DMS153 (cell line): ENCODE results near the gene PTOV1.

Experiments used
- DNase-seq: peaks from one replicate; lab custom pipeline; 2025; lab: John Stamatoyannopoulos, UW

PTOV1 gene

DNA sequence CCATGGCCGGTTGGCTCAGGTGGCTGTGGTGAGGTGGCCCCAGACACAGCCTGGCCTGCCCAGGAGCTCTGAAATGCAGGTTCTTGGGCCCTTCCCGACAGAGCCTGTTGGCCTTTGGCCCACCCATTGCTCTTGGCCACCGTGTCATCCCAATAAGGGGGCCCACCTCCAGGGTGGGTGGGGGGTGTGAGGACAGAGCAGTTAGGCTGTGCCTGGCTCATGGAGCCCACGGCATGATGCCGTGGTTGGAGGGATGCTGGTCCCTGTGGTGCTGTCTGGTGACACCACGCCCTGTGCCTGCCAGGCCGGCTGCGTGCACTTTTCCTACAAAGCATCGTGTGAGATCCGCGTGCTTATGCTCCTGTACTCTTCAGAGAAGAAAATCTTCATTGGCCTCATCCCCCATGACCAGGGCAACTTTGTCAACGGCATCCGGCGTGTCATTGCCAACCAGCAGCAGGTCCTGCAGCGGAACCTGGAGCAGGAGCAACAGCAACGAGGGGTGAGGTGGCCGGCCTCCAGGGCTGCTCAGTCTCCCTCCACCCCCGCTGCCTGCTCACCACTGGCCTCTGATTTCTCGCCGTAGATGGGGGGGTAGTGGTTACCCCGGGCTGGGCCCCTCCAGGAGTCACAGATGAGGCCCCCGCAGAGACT lies 8.8 kb downstream of the PTOV1 start:
- no peak for DNase-seq

DNA sequence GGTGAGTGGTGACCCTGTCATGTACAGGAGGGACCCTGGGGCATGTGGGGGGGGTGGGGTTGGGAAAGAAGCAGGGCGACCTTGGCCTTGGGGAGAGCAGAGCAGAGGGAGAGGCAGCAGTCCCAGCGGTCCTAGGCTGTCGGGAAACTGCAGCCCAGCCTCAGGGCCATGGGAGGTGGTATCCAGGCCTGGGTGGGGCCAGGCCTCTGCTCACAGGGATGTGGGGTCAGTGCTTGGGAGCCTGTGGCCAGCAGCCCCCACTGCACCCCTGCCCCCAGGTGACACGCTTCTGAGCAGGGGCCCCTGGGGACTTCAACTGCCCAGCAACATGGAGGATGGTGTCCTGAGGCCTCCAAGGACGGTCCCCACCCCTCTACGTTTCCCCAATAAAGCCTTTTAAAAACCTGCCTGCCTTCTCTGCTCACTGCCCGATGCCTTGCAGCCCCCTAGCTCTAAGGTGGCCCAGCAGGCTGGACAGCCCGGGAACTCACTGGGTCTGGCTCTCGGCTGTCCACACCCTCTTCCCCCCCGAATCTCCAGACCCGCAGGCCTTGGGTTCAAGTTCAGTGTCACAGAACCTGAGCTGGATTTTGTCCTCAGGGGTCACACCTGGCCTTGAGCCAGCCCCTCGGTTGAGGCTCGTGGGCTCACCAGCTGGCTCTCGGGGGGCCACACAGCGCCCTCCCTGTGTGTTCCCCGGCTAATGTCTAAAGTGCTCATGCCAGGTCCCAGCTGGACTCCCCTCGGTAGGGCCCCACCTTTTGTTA lies 9.6 kb downstream of the PTOV1 start:
- no peak for DNase-seq

DNA sequence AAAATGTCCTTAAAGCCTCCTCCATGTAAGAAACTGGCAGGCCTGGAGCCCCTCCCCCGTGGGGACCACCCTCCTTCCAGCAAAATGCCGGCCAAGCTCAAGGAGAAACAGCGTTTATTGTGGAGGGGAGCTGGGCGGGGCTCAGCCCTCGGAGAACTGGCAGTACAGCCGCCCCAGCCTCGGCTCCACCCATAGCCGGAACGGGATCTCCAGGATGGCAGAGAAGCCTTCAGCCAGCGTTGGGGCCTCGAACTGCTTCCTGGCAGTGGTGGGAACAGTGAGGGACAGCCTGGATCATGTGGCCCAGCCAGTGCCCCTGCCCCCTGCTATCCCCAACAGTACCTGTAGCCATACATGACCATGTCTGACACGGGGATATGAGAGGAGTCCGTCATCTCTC lies 10.1 kb downstream of the PTOV1 start:
- DNase-seq: no peak

DNA sequence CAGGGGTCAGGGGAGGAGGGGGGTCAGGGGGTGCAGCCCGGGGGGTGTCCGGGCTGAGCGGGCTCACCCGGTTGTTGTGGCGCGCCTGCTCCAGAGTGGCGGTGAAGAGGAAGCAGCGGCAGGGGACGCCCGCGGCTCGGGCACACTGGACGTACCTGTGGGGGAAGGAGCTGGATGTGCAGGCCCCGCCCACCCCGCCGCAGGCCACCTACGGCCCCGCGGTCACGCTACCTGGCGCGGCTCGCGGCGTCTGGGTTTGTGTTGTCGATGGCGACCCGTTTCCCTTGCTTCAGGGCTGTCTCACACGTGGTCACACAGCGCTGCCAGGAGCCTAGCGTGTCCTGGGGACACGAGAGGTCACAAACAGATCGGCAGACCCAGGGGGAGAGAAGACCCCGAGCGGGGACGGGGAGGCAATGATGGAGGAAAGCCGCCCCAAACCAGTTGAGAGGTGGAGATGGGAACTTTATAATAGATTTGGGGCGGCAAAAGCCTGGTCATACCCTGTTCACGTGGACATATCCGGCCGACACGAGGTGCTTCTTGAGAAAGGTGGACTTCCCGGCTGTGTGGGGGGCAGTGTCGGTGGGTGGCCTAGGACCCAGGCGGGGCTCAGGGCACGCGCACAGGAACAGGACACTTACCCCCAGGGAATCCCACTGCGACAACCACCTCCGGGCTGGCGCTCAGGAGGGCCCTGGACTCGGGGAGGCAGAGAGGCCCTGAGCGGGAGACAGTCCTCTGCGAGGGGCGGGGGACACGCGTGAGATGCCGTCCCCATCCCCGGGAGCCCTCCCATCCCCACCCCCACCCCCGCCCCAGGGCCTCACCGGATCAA lies 10.8 kb downstream of the PTOV1 start:
- no peak for DNase-seq

DNA sequence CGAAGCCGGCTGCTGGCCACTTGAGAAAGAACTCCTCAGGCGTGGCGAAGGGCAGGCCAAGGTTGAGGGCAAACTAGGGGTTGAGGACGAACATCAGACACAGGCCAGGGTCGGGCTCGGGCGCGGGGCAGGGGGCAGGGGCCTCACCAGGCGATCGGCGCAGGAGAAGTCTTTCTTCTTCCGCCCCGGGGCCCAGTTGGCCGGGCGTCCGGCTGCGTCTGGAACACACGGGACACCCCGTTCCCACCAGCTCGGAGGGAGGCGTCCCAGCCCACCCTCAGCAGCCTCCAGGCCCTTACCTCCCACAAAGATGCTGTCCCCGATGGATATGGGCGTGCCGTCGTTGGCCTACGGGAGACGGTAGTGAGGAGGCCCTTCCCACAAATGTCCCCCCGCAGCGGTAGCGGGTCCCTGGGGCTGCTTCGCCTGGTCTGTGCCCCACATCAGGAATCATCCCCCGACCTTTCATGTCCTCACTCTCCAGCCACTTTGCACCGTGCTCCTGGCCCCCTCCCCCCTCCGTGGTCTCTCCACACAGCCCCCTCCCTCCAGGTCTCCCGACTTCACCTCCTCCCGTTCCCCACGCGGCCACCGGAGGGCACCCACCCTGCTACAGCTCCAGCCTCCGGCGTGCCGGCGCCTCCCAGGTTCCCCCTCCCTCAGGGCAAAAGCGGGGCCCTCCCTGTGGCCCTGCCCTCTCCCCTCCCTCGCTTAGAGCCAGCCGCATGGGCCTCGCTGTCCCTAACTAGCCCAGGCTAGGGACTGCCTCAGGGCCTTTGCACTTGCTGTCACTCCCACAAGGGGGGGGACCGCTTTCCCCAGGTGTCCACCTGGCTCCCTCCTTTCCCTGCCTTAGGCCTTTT lies 11.7 kb downstream of the PTOV1 start:
- no peak for DNase-seq

DNA sequence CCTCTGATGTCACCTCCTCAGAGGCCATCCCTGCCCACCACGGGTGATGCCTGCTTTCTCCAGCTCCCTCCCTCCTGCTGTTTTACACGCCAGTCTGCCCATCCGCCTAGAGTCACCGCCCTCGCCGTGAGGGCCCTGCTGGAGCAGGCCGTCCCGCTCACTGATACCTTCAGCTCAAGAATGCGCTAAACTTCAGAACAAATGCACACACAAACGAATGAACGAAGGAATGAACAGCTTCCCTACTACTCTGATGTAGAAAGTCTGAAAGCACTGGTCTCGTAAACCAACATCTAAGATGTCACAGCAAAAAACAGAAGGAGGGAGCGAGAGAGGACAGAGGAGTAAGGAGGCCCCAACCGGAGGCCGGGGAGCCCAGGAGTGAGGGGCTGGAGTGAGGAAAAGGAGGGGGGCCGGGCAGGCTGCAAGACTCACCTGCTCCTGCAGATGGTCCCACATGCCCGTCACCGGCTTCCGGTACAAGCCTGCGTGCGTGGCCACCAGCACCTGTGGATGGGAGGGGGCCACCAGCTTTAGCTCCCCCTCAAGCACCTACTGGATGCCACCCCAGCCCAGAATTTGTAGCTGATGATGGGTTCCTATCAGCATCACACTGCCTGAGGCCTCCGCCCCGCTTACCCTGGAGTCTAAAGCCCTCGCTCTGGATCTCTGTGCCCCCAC lies 12.4 kb downstream of the PTOV1 start:
- no peak for DNase-seq

DNA sequence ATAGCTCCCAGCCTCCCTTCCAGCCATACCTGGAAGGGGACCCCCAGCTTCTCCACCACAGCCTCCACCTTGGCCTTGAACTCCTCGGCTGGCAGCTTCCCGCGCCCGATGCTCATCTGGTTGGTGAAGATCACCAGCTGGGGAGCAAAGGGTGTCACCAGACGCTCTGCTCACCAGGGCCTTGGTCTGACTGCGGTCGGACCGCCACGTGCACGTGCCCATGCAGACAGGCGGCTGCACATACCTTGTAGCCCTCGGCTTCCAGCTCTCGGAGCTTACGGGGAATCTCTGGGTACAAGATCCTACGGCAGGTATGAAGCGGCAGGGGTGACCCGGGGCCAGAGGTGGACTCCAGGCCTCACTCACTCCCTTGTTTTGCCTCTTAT lies 13.0 kb downstream of the PTOV1 start:
- DNase-seq: no peak

DNA sequence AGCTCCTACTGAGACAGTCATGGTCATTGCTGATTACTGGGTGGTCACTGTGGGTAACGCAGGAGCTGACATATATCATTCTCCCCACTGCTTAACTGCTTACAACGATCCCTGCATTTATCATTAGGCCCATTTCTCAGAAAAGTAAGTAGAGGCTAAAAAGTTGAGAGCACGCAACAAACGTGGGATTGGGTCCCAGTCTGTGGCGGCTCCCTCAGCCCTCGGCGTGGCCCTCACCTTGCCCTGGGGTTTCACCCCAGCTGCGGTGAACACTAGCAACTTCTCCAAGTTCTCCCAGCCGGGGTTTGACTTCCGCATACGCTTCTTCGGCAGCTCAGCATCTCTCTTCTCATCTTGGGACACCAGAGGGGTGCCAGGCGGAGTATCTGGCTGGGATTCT lies 13.9 kb downstream of the PTOV1 start:
- DNase-seq: no peak

DNA sequence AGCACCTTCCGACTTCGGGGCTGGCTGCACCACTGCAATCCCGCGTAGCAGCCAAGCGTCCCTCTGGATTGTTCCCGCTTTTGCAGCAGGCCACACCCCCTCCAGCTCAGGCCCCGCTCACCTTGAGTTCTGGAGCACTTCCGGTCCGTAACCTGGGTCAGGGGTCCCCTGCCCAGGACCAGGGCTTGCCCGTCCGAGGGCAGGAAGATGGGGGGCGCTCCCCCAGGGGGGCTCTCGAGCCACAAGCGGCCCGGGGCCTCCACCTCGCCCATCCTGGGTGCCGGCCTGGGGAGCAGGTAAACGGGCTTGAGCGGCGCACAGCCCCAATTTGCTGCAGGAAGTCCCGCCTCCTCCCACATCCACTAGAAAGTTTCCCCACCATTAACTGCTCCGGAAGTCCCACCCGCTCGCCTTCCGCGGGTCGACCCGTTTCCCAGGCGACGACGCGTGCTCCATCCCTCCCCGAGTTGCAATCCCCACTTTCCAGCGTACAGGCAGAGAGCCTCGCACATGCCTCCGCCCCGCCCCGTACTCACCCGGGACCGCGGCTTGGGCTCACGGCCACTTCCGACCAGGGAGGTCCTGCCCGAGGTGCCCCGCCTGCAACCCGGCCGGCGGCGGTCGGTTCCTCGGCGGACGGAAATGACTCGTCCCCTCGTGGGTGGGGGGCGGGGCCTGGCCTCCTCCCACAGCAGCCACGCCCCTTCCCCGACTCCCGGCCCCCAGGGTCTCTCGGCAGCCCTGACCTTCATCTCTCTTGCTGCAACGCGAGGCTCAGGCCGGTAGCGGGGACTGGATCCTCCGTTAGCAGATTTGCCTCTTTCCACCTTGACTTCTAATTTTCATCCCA lies 16.2 kb downstream of the PTOV1 start, which contains the start of gene PNKP:
TSS of gene PNKP (minus strand) at position 644 of the 850 bp plus-strand sequence. CDS start at position 272, 372 bp downstream.
- DNase-seq: peak; percentile 84

DNA sequence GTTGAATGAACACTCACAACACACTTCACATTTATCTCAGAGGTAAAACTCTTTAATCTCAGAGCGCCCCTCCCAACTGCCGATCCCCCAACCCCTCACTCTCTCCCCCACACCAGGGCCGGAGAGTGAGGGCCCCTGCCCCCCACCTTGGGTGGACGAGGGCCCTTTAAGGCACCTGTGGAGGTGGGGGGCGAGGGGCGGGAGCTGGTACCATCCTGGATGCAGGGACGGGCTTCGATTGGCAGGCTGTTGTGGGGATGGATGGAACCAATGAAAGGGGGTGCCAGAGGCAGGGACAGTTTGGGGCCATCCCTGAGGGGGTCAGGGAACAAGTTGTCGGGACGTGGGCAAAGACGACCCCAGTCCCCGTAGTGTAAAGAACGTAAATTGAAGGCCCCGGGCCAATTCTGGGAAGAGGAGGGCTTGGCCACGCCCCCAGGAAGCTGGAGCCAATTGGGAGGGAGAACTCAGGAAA lies 18.1 kb downstream of the PTOV1 start:
- no peak for DNase-seq

DNA sequence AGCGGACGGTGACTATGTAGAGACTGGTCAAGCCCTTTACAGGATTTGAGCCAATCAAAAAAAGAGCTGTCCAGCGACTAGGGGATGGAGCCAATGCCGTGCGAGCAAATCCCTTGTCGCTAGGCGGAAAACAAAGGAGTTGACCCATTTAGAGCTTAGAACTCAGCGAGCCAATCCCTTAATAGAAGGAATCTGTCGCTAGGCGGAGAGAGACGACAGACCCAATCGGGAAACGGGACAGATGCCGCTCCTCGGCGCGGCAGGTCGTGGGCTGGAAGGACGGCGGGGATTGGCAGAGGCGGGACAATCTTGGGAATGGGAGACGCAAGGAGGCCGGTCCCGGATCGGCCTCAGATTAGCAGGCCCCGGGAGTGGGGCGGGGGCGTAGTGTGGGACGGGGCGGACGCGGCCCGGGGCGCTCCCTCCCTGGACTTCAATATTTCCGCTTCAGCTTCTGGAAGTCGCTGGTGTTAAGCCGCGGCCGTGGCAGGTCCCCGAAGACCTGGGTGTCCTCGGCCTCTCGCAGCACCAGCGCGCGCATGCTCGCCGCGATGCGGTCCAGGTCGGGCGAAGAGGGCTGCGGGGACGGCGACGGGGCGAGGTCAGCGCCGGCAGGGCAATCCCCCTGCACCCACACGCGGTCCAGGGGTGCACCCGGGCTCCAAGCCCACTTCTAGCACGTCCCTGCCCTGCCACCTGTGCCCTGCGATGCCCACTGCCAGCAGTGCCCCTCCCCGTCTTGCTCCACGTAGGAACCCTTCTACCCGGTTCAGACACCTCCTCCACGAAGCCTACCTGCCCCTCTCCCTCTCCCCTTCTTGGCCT lies 18.7 kb downstream of the PTOV1 start:
- DNase-seq: peak; percentile 100

DNA sequence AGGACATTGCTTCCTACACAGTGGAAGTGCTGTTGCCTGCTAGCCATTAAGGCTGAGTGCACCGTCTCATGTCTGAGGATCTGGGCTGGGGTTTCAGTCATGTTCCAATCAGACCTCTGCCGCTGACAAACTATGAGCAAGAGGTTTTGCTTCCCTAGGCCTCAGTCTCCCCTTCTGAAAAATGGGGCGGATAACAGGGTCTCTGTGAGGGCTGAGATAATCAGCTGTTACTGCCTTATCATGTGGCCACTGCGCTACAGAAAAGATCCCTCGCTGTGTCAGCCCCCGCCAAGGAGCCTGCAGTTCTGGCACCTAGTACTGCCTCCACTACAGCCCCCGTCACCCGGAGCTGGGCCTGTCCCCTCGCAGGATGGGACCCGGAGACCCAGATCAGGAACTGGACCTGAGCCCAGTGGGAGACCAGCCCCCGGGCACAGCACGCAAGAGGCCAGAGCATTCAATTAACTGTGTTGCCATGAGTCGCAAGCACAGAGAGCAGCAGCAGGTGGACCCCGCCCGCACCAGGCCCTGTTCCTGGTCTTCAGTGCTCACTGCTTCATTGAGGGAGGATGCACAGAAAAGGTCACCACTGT lies 19.4 kb downstream of the PTOV1 start:
- DNase-seq: no peak

DNA sequence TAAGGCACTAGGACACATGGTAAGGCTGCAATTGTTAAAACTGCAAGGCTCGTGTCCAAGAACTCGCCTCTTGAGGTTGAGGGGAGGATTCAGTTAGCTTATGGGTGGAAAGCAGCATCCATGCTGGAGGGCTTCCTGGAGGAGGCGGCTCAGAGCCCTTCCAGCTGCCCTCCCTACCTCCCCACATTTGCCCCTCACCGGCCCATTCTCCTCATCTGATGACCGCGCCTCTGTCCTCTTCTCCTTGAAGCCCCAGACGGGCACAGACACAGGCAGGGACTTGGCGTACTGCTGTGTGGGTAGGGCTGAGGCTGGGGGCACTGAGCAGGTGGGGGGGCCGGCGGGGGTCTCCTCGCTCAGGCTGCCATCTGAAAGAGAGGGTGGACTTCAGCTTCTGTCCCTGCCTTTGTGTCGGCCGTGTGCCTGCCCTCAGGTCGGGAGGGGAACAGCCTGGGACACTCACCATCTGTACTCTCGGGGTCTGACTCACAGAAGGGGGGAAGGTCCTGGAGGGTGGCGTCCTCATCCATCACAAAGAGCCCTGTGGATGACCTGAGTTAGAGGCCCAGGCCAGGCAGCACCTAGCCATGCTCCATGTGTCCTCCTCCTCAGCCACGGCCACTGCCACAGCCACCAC lies 20.5 kb downstream of the PTOV1 start:
- DNase-seq: no peak

DNA sequence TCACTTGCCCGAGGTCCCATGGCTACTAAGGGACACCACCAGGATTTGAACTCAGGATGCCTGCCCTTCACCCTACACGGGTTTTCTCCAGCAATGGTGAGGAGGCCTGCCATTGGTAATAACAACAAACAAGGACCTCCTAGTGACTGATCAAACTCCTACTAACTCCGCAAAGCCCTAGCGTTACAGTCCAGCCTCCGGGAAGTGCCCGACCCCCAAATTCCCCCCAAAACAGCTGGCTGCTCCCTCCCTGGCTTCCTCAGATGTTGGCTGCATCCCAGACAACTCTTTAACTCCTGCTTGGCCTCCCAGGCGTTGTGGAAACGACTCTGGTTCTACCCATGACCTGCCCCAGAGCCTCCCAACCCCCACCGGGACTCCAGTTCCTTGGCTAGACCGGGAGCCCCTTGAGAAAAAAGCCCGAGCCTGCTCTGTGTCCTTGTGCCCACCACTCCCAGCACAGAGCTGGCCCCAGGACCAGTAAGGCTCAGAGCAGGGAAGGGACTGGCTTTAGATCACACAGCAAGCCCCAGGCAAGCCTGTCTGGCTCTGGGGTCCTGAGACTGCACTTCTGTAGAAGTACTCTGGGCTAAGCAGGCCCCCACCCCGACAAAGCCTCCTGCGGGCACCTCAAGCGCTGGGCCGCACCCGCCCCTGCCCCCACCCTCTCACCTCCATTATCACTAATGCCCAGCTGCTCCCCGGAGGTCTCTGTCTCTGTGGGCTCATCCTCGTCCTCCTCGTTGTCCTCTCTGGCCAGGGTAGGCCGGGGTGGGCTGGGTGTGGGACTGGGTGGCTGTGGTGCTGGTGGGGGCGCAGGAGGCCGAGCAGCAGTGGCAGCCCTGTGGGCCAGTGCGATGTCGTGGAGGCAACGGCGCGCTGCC lies 21.5 kb downstream of the PTOV1 start:
- no peak for DNase-seq

DNA sequence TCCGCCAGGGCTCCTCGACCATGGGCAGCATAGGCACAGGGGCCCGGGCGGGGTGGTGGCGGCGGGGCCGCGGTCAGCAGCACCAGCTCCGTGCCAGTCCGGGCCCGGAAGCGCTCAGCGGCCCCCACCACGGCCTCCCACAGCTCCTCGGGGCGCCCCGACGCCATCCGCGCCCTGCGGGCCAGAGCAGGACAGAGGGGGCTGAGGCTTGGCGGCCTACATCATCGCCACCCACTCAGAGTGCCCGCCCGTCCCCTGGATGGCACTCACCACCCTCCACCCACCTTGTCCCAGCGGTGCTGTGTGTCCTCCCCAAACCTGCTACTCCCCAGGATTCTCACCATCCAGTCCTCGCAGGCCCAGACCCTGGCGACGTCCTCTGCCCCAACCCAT lies 22.2 kb downstream of the PTOV1 start:
- DNase-seq: no peak

DNA sequence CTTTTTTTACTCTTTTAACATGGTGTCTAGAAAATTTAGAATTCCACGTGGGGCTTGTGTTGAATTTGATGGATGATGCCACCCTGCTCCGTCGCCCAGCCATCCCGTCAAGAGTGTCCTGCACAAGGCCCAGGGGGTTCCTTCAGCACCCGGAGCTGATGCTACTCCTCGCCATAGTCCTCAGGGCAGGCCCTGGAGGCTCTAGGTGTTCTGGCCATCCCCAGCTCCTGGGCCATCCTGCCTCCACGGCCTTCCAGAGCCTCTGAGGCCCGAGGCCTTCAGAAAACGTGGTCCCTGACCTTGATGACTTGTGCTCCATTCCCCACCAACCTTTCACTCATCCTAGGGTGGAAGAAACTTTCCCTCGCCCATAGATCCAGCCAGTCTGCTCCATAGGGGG lies 22.9 kb downstream of the PTOV1 start:
- no peak for DNase-seq

DNA sequence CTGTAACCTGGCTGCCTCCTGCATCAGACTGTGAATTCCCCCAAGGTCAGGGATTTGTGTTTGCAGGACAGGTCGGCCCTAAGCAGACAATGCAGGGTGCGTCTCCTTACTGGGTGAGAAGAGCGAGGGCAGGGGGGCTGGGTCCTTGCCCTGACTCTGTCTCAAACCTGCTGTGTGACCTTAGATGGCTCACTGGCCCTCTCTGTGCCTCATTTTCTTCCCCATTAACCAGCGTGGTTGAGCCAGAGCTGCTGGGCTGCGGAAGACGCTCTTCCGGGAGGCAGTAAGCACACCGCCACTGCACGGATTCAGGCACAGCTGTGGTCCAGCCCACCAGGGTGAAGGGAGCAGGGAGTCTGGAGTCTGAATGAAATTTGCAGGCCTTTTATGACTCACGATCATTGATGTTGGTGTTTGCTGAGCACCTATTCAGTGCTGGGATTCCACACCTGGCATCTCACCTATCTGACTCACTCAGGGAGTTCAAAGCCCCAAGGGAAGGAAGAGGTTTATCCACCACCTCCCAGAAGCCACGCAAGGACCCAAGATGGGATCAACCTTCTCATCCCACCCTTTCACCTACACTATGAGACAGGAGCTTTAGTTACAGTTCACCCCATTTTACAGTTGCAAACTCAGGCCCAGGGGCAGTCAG lies 23.7 kb downstream of the PTOV1 start:
- DNase-seq: no peak
